Nucleus accumbens (tissue), 56 donors: ENCODE data around the gene CACNG4.

ENCODE experiments used
- DNase-seq, 56 donors: peaks; one replicate each; lab custom pipeline; 2025; lab: John Stamatoyannopoulos, UW

Gene CACNG4

DNA sequence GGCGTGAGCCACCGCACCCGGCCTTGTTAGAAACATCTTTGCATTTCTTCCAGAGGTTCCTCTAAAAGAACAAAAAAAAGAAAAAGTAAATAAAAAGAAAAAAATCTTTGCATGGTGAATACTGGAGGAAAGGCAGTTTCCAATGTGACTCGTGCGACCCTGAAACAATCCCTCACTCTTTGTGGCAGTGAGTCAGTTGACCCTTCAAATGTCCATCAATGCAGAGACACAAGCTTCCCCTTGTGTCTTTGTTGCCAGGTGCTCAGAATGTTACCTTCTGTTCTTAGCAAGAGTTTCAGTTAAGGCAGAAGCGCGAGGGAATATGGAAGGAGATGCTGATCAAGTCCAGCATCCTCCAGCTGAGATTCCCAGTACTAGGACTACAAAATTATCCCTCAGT is 16.4 kb downstream of the CACNG4 start:
- no peak for DNase-seq

DNA sequence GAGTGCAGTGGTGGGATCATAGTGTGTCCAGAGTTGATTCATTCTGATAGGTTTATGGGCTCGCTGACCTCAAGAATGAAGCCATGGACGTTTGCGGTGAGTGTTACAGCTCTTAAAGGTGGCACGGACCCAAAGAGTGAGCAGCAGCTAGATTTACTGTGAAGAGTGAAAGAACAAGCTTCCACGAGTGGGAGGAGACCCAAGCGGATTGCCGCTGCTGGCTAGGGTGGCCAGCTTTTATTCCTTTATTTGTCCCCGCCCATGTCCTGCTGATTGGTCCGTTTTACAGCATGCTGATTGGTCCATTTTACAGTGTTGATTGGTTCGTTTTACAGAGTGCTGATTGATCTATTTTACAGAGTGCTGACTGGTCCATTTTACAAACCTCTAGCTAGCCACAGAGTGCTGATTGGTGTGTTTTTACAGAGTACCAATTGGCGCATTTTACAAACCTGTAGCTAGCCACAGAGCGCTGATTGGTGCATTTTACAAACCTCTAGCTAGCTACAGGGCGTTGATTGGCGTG is 17.5 kb downstream of the CACNG4 start:
- no peak for DNase-seq

GRCh38 chr17:66983414-66984021 is 19.0 kb downstream of the CACNG4 start:
- peak in 34 of 56 donors; percentile 13 to 83 (median 48) for DNase-seq

DNA sequence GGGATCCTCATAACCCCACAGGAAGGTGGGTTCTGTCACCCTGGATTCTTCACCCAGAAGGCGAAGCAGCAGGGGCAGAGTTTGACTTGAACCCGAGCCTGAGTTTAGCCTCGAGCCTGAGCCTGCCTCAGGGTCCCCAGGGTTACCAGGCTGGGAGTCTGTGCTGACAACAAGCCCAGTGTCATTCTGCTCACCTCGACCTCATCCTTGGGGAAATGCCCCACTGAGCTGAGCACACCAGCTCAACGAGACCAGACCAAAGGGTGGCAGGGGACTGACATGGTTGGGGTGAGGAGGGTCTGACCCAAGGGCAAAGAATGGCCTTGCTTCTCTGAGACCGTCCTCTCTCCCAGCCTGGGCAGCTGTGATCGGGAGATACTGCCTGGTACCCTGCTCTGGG is 20.2 kb downstream of the CACNG4 start:
- DNase-seq = no peak

GRCh38 chr17:66985338-66986237 is 21.1 kb downstream of the CACNG4 start:
- DNase-seq = no peak

DNA sequence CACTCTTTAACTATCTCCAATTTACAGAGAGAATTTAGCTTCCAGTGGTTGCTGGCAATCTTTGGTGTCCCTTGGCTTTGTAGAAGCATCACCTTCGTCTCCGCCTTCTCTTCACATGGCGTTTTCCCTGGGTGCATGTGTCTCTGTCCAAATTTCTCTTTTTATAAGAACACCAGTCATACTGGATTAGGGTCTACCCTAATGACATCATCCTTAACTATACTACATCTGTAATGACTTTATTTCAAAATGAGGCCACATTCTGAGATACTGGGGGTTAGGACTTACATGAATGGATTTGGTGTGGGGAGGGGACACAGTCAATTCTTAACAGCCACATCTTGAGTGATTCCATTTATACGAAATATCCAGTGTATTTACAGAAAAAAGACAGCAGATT is 22.2 kb downstream of the CACNG4 start:
- no peak for DNase-seq

- DNase-seq = no peak
Observed at GRCh38 chr17:66987059-66987616, 22.6 kb downstream of the CACNG4 start.

- DNase-seq = no peak
Observed at GRCh38 chr17:66988069-66988798, 23.7 kb downstream of the CACNG4 start.

DNA sequence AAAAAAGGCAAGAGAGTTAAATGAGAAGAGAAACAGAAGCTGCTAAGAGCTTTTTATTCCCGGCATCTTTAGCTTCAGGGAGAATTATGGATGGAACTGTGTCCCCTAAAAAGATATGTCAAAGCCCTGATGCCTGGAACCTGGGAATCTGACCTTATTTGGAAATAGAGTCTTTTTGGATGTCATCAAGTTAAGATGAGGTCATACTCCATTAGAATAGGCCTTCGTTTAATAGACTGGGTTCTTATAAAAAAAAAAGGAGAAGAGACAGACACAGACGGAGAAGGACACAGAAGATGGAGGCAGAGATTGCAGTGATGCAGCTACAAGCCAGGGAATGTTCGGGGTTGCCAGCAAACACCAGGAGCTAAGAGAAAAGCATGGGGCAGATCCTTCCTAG is 24.6 kb downstream of the CACNG4 start:
- DNase-seq = no peak

DNA sequence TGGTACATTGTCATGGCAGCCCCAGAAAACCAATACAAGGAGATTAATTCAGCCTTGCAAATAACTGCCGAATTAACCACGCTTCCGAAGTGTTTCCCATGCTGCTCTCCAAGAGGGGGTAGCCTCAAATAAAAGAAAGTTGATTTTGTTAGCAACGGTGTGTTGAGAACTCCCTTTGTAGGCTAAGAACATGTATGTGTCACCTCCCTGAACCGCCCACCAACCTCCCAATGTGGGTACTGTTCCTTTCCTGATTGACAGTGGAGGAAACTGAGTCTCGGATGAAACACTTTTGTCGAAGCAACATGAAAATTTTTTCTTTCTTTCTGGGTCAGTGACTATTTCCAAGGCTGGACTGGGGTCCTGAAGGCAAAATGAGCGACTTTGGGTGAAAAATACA is 25.1 kb downstream of the CACNG4 start:
- DNase-seq = peak in 9 of 56 donors; percentile 10 to 39 (median 16)

GRCh38 chr17:66990047-66990446 is 25.5 kb downstream of the CACNG4 start:
- DNase-seq = peak in 10 of 56 donors; percentile 2 to 25 (median 17)

- no peak for DNase-seq
Observed at GRCh38 chr17:66992911-66993442, 28.5 kb downstream of the CACNG4 start.

GRCh38 chr17:66994361-66994760 is 29.9 kb downstream of the CACNG4 start:
- DNase-seq = no peak

GRCh38 chr17:66994930-66995535 is 30.5 kb downstream of the CACNG4 start:
- no peak for DNase-seq

GRCh38 chr17:66995944-66996343 is 31.4 kb downstream of the CACNG4 start:
- DNase-seq = no peak

DNA sequence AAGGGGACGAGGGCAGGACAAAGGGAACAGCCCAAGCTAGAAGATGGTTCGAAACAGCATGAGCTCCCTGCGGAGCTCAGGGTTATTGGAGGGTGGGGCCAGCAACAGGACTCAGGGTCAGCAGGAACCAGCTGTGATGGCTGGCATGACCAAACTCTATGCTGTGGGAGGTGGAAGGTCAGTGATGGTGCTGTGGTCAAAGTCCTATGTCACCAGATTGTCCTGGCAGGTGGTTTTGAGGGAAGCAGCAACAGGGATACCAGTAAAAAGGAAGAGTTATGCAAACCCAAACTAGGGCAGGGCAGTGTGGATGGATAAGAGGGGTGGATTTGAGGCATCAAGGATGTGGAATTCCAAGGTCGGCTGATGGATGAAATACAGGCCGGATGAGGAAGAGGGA is 32.4 kb downstream of the CACNG4 start:
- no peak for DNase-seq

DNA sequence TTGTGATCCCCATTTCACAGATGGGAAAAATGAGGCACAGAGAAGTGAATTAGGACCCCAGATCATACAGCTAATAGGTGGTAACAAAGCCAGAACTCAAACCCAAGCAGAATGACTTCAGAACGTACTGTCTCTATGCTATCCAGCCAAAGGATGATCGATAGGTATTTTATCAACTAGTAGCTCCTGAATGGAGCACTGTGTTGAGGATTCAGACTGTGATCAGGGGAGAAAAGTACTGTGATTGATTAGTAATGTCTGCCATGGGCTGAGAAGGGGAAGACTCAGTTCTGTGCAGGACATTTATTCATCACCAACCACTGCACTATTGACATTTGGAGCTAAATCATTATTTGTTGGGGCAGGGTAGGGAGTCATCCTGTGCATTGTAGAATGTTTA is 38.7 kb downstream of the CACNG4 start:
- DNase-seq = no peak

GRCh38 chr17:67004181-67004580 is 39.7 kb downstream of the CACNG4 start:
- DNase-seq = no peak

- no peak for DNase-seq
Observed at GRCh38 chr17:67007266-67007665, 42.8 kb downstream of the CACNG4 start.

- no peak for DNase-seq
Observed at GRCh38 chr17:67008101-67008500, 43.6 kb downstream of the CACNG4 start.
